ENCODE data around the gene NOL8. TPM values are rescaled to one million over a fixed set of nuclear protein-coding genes. Genes with fewer than 3 reads are reported as not detected.

NOL8 gene
- total and polyA plus RNA-seq, 2 donors (not counting 1 experiment from before 2014, with no cell fraction given), result 19.9 to 91.0 TPM

DNA sequence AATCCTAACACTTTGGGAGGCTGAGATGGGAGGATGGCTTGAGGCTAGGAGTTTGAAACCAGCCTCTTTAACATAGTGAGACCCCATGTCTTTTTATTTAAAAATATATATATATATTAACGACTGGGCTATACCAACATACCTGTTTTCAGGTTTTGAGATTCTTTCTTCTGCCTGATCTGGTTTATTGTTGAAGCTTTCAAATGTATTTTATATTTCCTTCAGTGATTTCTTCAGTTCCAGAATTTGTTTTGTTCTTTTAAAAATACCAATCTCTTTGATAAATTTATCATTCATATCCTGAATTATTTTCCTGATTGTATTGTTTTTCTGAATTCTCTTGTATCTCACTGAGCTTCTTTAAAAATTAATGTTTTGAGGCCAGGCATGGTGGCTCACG is 48.0 kb upstream of the NOL8 start:
- H3K27ac Mint-ChIP-seq, result no peak overlapping the region
- H3K27ac ChIP-seq (ENCODE audit: low read length in 2 of 2), result no peak overlapping the region
- H3K9me3 Mint-ChIP-seq (ENCODE audit: insufficient read depth), result peaks cover 2% of the 10 kb centered on the region
- POLR2A ChIA-PET, result no interaction called here
- CTCF ChIA-PET, result no interaction called here
- H4K20me1 ChIP-seq (ENCODE audit: control insufficient read depth, insufficient read depth, low read length, poor library complexity, severe bottlenecking), result no peaks in the 10 kb centered on the region
- H3K4me3 ChIP-seq (ENCODE audit: control extremely low read depth in 1 of 5, extremely low read depth in 1 of 5, insufficient read depth in 1 of 5, low read depth in 2 of 5, low read length in 4 of 5), result no peak overlapping the region
- no peaks in the 10 kb centered on the region for H3K4me1 Mint-ChIP-seq
- no peaks in the 10 kb centered on the region for H3K4me1 ChIP-seq (ENCODE audit: control insufficient read depth in 2 of 2, insufficient read depth in 2 of 2, low read length in 2 of 2)
- no peak overlapping the region for H2AFZ ChIP-seq (ENCODE audit: insufficient read depth, low read depth, low read length, poor library complexity, severe bottlenecking)
- H3K79me2 ChIP-seq (ENCODE audit: control insufficient read depth, insufficient read depth, low read length), result peaks cover 4% of the 10 kb centered on the region
- peaks cover 1 to 21% (median 6%) of the 10 kb centered on the region in 3 donors for H3K9me3 ChIP-seq (ENCODE audit: control extremely low read depth in 1 of 3, control insufficient read depth in 2 of 3, insufficient read depth in 1 of 3, low read length in 2 of 3)
- H3K27me3 Mint-ChIP-seq, result no peaks in the 10 kb centered on the region
- TF ChIP-seq EZH2 (IDR thresholded peaks at IDR 0.05; ENCODE audit: borderline replicate concordance, insufficient read depth, low read depth, low read length, poor library complexity, severe bottlenecking), result no peak
- TF ChIP-seq, protein P1, sequence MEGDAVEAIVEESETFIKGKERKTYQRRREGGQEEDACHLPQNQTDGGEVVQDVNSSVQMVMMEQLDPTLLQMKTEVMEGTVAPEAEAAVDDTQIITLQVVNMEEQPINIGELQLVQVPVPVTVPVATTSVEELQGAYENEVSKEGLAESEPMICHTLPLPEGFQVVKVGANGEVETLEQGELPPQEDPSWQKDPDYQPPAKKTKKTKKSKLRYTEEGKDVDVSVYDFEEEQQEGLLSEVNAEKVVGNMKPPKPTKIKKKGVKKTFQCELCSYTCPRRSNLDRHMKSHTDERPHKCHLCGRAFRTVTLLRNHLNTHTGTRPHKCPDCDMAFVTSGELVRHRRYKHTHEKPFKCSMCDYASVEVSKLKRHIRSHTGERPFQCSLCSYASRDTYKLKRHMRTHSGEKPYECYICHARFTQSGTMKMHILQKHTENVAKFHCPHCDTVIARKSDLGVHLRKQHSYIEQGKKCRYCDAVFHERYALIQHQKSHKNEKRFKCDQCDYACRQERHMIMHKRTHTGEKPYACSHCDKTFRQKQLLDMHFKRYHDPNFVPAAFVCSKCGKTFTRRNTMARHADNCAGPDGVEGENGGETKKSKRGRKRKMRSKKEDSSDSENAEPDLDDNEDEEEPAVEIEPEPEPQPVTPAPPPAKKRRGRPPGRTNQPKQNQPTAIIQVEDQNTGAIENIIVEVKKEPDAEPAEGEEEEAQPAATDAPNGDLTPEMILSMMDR (IDR thresholded peaks at IDR 0.05), result no peak
- no peak overlapping the region for H3K9ac ChIP-seq (ENCODE audit: low read length)
- 100% methylated on average over 1 of the region's 2 CpGs for WGBS (ENCODE audit: insufficient coverage)
- H3K27me3 ChIP-seq (replicated peaks in 1 of 4; ENCODE audit: control extremely low read depth in 1 of 4, control insufficient read depth in 3 of 4, insufficient read depth in 4 of 4, low read length in 3 of 4), result no peaks in the 10 kb centered on the region
- ATAC-seq (ENCODE audit: low read depth), result no peak
- no peaks in the 10 kb centered on the region for H3K36me3 ChIP-seq (replicated peaks in 1 of 2; ENCODE audit: control extremely low read depth in 1 of 2, control insufficient read depth in 1 of 2, extremely low read depth in 1 of 2, insufficient read depth in 2 of 2, low read length in 1 of 2)
- H3K4me3 Mint-ChIP-seq, result no peak overlapping the region
- no peak for DNase-seq
- H3K4me2 ChIP-seq (replicated peaks; ENCODE audit: low read depth, low read length, poor library complexity, severe bottlenecking), result no peak overlapping the region
- intact Hi-C loops (cut with micrococcal nuclease), result no loop called here

DNA sequence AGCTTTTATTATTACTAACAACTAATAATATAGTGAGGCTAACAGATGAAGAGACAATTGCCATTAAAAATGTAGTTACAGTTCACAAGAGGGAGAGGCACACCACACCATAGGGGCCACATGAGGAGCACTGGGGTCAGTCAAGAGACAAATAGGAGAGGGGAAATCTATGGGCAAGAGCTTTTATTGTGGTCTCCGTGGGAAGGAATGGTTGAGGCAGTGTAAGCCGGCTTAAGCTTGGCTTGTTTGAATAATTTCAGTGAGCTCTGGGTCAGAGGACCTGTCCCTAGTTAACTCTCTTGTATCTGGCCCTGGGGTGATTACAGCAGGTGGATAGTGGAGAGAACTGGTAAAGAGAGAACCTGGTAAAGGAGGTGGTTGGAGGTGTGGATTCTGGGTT is 43.9 kb upstream of the NOL8 start:
- H3K9me3 ChIP-seq (ENCODE audit: control extremely low read depth in 1 of 3, control insufficient read depth in 2 of 3, insufficient read depth in 1 of 3, low read length in 2 of 3), result peaks cover 0 to 12% (median 1%) of the 10 kb centered on the region in 3 donors
- intact Hi-C loops (cut with micrococcal nuclease), result no loop called here

More for the DNA sequence above, 43.9 kb upstream of the NOL8 start:
- POLR2A ChIA-PET, result no interaction called here
- Histone ChIP-seq H3K36me3 (replicated peaks in 1 of 2; ENCODE audit: control extremely low read depth in 1 of 2, control insufficient read depth in 1 of 2, extremely low read depth in 1 of 2, insufficient read depth in 2 of 2, low read length in 1 of 2) (no peaks in the 10 kb centered on the region), H3K27me3 (replicated peaks in 1 of 4; ENCODE audit: control extremely low read depth in 1 of 4, control insufficient read depth in 3 of 4, insufficient read depth in 4 of 4, low read length in 3 of 4) (no peaks in the 10 kb centered on the region), H3K27ac (ENCODE audit: low read length in 2 of 2) (no peak overlapping the region), H3K9ac (ENCODE audit: low read length) (no peak overlapping the region), H3K4me1 (ENCODE audit: control insufficient read depth in 2 of 2, insufficient read depth in 2 of 2, low read length in 2 of 2) (no peaks in the 10 kb centered on the region), H3K79me2 (ENCODE audit: control insufficient read depth, insufficient read depth, low read length) (no peaks in the 10 kb centered on the region), H4K20me1 (ENCODE audit: control insufficient read depth, insufficient read depth, low read length, poor library complexity, severe bottlenecking) (no peaks in the 10 kb centered on the region), H3K4me2 (replicated peaks; ENCODE audit: low read depth, low read length, poor library complexity, severe bottlenecking) (no peak overlapping the region), H3K4me3 (ENCODE audit: control extremely low read depth in 1 of 5, extremely low read depth in 1 of 5, insufficient read depth in 1 of 5, low read depth in 2 of 5, low read length in 4 of 5) (no peak overlapping the region), H2AFZ (ENCODE audit: insufficient read depth, low read depth, low read length, poor library complexity, severe bottlenecking) (no peak overlapping the region)
- DNase-seq, result no peak
- WGBS (ENCODE audit: insufficient coverage), result 62% methylated on average over 2 of the region's 2 CpGs
- ATAC-seq (ENCODE audit: low read depth), result no peak
- Mint-ChIP-seq H3K4me3 (no peak overlapping the region), H3K27ac (no peak overlapping the region), H3K4me1 (no peaks in the 10 kb centered on the region), H3K9me3 (ENCODE audit: insufficient read depth) (no peaks in the 10 kb centered on the region), H3K27me3 (no peaks in the 10 kb centered on the region)
- no peak for TF ChIP-seq EZH2 (IDR thresholded peaks at IDR 0.05; ENCODE audit: borderline replicate concordance, insufficient read depth, low read depth, low read length, poor library complexity, severe bottlenecking)
- TF ChIP-seq, protein P1 (IDR thresholded peaks at IDR 0.05), result no peak
- CTCF ChIA-PET, result no interaction called here
